SK-N-SH (cell line): Measurements from ENCODE around the gene PLG.
"Not testable (repeated sequence)": the region's sequence is repeated elsewhere in the genome, so short reads cannot be mapped to it uniquely, and the experiment has no call there.

Experiments used
- MEF2A ChIP-seq: IDR thresholded peaks from 2 replicates; pipeline ENCODE4 v1.4.0; 2012; ENCODE audit warnings: low read depth, borderline replicate concordance
- MXI1 ChIP-seq: IDR thresholded peaks from 2 replicates; pipeline ENCODE4 v1.6.1; 2012; ENCODE audit warnings: mild to moderate bottlenecking, low read depth, low read length, improper control_type of control experiment
- SMC3 ChIP-seq: IDR thresholded peaks from 2 replicates; pipeline ENCODE4 v1.6.1; 2012; ENCODE audit warnings: low read depth, low read length, improper control_type of control experiment
- YY1 ChIP-seq: IDR thresholded peaks from 2 replicates; pipeline ENCODE4 v1.4.0; 2012; ENCODE audit warnings: low read depth, mild to moderate bottlenecking
- TF ChIP-seq, protein P1 (sequence below): fragments of 200-600 bp; sonication (generic); IDR thresholded peaks from 2 replicates; pipeline ENCODE4 v1.6.1; 2017; ENCODE audit warnings: antibody characterized with exemption, mild to moderate bottlenecking, moderate library complexity

DNA sequence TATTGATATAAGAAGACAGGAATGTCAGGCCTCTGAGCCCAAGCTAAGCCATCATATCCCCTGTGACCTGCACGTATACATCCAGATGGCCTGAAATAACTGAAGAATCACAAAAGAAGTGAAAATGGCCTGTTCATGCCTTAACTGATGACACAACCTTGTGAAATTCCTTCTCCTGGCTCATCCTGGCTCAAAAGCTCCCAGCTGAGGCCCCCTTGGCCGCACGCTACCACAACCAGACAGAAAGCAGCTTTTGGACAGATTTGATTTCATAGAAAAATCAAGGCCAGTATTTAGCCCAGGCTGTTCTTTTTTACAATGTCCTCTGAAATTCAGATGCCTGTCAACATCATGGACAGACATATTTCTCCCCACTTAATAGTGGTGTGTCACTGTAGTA lies 78.6 kb downstream of the PLG start:
- TF ChIP-seq, protein P1, sequence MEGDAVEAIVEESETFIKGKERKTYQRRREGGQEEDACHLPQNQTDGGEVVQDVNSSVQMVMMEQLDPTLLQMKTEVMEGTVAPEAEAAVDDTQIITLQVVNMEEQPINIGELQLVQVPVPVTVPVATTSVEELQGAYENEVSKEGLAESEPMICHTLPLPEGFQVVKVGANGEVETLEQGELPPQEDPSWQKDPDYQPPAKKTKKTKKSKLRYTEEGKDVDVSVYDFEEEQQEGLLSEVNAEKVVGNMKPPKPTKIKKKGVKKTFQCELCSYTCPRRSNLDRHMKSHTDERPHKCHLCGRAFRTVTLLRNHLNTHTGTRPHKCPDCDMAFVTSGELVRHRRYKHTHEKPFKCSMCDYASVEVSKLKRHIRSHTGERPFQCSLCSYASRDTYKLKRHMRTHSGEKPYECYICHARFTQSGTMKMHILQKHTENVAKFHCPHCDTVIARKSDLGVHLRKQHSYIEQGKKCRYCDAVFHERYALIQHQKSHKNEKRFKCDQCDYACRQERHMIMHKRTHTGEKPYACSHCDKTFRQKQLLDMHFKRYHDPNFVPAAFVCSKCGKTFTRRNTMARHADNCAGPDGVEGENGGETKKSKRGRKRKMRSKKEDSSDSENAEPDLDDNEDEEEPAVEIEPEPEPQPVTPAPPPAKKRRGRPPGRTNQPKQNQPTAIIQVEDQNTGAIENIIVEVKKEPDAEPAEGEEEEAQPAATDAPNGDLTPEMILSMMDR, result not testable (repeated sequence)
- TF ChIP-seq YY1, SMC3, MXI1, MEF2A: not testable (repeated sequence)
